ENCODE measurements around the gene KRT86. TPM values are rescaled to one million over a fixed set of nuclear protein-coding genes. Genes with fewer than 3 reads are reported as not detected.

KRT86 gene
- total and polyA plus RNA-seq, 2 of the 13 experiments (the other 11 are each of a cell fraction or from before 2014, with no cell fraction given): not detected

- H3K4me1 ChIP-seq (ENCODE audit: insufficient read depth, low read length): peaks cover 9% of the 10 kb centered on the region
- no peak for ATAC-seq
- no peak overlapping the region for H2AFZ ChIP-seq (ENCODE audit: low read length)
- no peak overlapping the region for H3K27ac ChIP-seq (ENCODE audit: extremely low read length, insufficient read depth, low read length)
- CTCF ChIA-PET (ENCODE audit: low intra/inter-chr PET ratio, low total read pairs): no interaction called here
- H4K20me1 ChIP-seq (ENCODE audit: insufficient read depth, low read length): no peaks in the 10 kb centered on the region
- no peaks in the 10 kb centered on the region for H3K9me3 ChIP-seq (ENCODE audit: low read length)
- WGBS (ENCODE audit: low lambda C conversion rate): 2% methylated on average over 6 of the region's 9 CpGs
- H3K79me2 ChIP-seq (ENCODE audit: insufficient read depth, low read length): no peaks in the 10 kb centered on the region
- TF ChIP-seq MAFF (IDR thresholded peaks at IDR 0.05; ENCODE audit: low read depth, low read length) (no peak), ZNF557 (CRISPR knock-in tag; IDR thresholded peaks at IDR 0.05) (no peak), ZNF574 (CRISPR knock-in tag; IDR thresholded peaks at IDR 0.05) (no peak), ZNF792 (CRISPR knock-in tag; IDR thresholded peaks at IDR 0.05) (no peak), TARDBP (CRISPR knock-in tag; IDR thresholded peaks at IDR 0.05) (no peak), TBP (CRISPR knock-in tag; IDR thresholded peaks at IDR 0.05) (no peak), KAT2B (IDR thresholded peaks at IDR 0.05; ENCODE audit: borderline replicate concordance, low read depth, low read length) (no peak), ZNF296 (CRISPR knock-in tag; conservative IDR thresholded peaks at IDR 0.05) (no peak), GZF1 (CRISPR knock-in tag; IDR thresholded peaks at IDR 0.05) (no peak), ZNF256 (CRISPR knock-in tag; conservative IDR thresholded peaks at IDR 0.05) (no peak)
- in situ Hi-C loops (cut with HindIII; ENCODE audit: extremely low pct_ligation_motif_present, low pct_unique_long_range_greater_than_20kb) (no loop called here), intact Hi-C loops (cut with micrococcal nuclease; ENCODE audit: unreplicated experiment) (loop anchor here (5.0 kb wide), 1 partner anchor 409 kb away; no protein-coding TSS in a partner anchor)
- no TSS peak for BruUV-seq (replicated peaks)
- no peaks in the 10 kb centered on the region for H3K36me3 ChIP-seq (replicated peaks in 1 of 2; ENCODE audit: control insufficient read depth in 1 of 2, insufficient read depth in 2 of 2, low read length in 2 of 2)
- no peak for FAIRE-seq
- H3K9ac ChIP-seq (ENCODE audit: insufficient read depth, low read depth, low read length): no peak overlapping the region
- H3K4me2 ChIP-seq (ENCODE audit: low read depth, low read length): no peak overlapping the region
- POLR2A ChIA-PET: no interaction called here
- no peak for DNase-seq (ENCODE audit: low spot score)
- H3K27me3 ChIP-seq (ENCODE audit: control insufficient read depth in 1 of 2, insufficient read depth in 2 of 2, low read length in 2 of 2): peaks cover 0 to 32% of the 10 kb centered on the region in 2 experiments; a peak in 4 of 5 replicates
- no peak overlapping the region for H3K4me3 ChIP-seq (replicated peaks in 1 of 3; ENCODE audit: insufficient read depth in 1 of 3, low read depth in 2 of 3, low read length in 3 of 3)
Measured at GRCh38 chr12:52351196-52352059, 77.0 kb downstream of the KRT86 start.

Measured in HepG2 (cell line).